HCT116 (cell line): ENCODE results near the gene ACACB.

Source experiments
- CEBPB ChIP-seq: IDR thresholded peaks from 2 replicates; pipeline ENCODE4 v1.6.1; 2012; ENCODE audit warnings: low read depth
- CTCF ChIP-seq, 3 experiments: fragments of 200-600 bp in 1 of 3; sonication (generic) in 1 of 3; IDR thresholded peaks in 2 of 3; conservative IDR thresholded peaks in 1 of 3; 2 replicates each; pipeline ENCODE4 v1.5.1; 2012 to 2017; ENCODE audit warnings: low read depth in 2 of 3, low read length in 2 of 3, antibody characterized with exemption in 1 of 3, borderline replicate concordance in 1 of 3, control low read depth in 1 of 3, mild to moderate bottlenecking in 1 of 3, mixed read lengths in 1 of 3, mixed run types in 1 of 3, moderate library complexity in 1 of 3; ENCODE audit not compliant: insufficient read depth in 1 of 3
- EZH2 ChIP-seq: fragments of 200-600 bp; sonication (generic); IDR thresholded peaks from 2 replicates; pipeline ENCODE4 v1.6.1; 2017; ENCODE audit warnings: antibody characterized with exemption, mixed run types
- EZH2phosphoT487 ChIP-seq: fragments of 200-600 bp; IDR thresholded peaks from 2 replicates; pipeline ENCODE4 v1.6.1; 2018; ENCODE audit warnings: antibody characterized with exemption, borderline replicate concordance
- JUND ChIP-seq: IDR thresholded peaks from 2 replicates; pipeline ENCODE4 v1.6.1; 2012
- POLR2A ChIP-seq: IDR thresholded peaks from 2 replicates; pipeline ENCODE4 v1.7.0; 2011; ENCODE audit warnings: borderline replicate concordance; ENCODE audit not compliant: insufficient read depth, insufficient read length; ENCODE audit errors: extremely low read depth
- SIN3A ChIP-seq: IDR thresholded peaks from 2 replicates; pipeline ENCODE4 v1.6.1; 2012; ENCODE audit warnings: low read depth
- SP1 ChIP-seq: IDR thresholded peaks from 2 replicates; pipeline ENCODE4 v1.6.1; 2012; ENCODE audit warnings: low read depth
- ZNF274 ChIP-seq: fragments of 200-500 bp; sonication (Bioruptor generic); IDR thresholded peaks from 2 replicates; pipeline ENCODE4 v1.6.1; 2014; ENCODE audit warnings: mild to moderate bottlenecking, low read depth, low read length, inconsistent platforms

- TF ChIP-seq EZH2 (no peak), CEBPB (no peak), CTCF (IDR thresholded peaks at IDR 0.05 in 2 of 3, conservative IDR thresholded peaks at IDR 0.05 in 1 of 3; ENCODE audit: borderline replicate concordance in 1 of 3, insufficient read depth in 1 of 3, low read depth in 2 of 3, low read length in 2 of 3) (no peak), ZNF274 (no peak), POLR2A (no peak), SP1 (no peak), SIN3A (no peak), EZH2phosphoT487 (no peak), JUND (no peak)
Observed at GRCh38 chr12:109165599-109165998, 49.2 kb downstream of the ACACB start.
